IgD-negative memory B cell (primary cell): ENCODE data around the gene CHL1. TPM values are rescaled to one million over a fixed set of nuclear protein-coding genes. Genes with fewer than 3 reads are reported as not detected.

Experiments used
- H3K27ac Mint-ChIP-seq, 3 donors: one replicate each; pipeline ENCODE4 v1.8.0; 2020 to 2022; ENCODE audit warnings: mild to moderate bottlenecking in 3 of 3, mixed read lengths in 3 of 3, moderate library complexity in 1 of 3
- H3K27me3 Mint-ChIP-seq: one replicate; pipeline ENCODE4 v1.8.0; 2021; ENCODE audit warnings: mixed read lengths
- H3K36me3 Mint-ChIP-seq: one replicate; pipeline ENCODE4 v1.8.0; 2020; ENCODE audit warnings: mild to moderate bottlenecking, mixed read lengths
- H3K4me1 Mint-ChIP-seq, 3 donors: one replicate each; pipeline ENCODE4 v1.8.0; 2020 to 2022; ENCODE audit warnings: mixed read lengths in 3 of 3, mild to moderate bottlenecking in 1 of 3
- H3K4me3 Mint-ChIP-seq, 4 donors: one replicate each; pipeline ENCODE4 v1.8.0; 2020 to 2022; ENCODE audit warnings: mild to moderate bottlenecking in 4 of 4, mixed read lengths in 4 of 4, moderate library complexity in 3 of 4
- H3K9me3 Mint-ChIP-seq, 3 donors: one replicate each; pipeline ENCODE4 v1.8.0; 2020 to 2021; ENCODE audit warnings: mixed read lengths in 3 of 3, mild to moderate bottlenecking in 1 of 3
- polyA plus RNA-seq: library from polyadenylated mRNA; unstranded; fragments of 300-500 nt; fragmentation: Illumina TruSeq; gene quantifications from one replicate; pipeline ENCODE4 v1.2.3, GENCODE V29; 2021

The CHL1 gene
- polyA plus RNA-seq, 1 donor from 2014 or later = 4.1 TPM

DNA sequence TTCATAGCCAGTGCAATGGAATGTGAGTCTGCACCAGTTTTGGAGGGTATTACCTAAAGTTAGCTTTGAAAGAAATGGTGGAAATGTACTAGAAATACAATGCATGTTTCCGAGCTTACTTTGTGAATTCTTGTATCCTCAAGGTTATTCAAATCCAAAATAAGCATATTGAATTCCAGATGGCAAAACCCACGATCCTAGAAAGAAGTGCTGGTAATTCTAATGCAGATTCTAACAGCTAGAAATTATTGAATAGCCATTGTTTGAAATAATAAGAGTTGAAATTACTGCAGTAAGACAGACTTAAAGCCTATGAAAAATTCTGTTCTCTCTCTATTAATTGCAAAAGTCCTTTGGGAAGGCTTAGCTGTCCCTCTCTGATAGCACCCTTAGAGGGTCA lies 258.4 kb downstream of the CHL1 start:
- no peaks in the 10 kb centered on the region for H3K4me1 Mint-ChIP-seq

DNA sequence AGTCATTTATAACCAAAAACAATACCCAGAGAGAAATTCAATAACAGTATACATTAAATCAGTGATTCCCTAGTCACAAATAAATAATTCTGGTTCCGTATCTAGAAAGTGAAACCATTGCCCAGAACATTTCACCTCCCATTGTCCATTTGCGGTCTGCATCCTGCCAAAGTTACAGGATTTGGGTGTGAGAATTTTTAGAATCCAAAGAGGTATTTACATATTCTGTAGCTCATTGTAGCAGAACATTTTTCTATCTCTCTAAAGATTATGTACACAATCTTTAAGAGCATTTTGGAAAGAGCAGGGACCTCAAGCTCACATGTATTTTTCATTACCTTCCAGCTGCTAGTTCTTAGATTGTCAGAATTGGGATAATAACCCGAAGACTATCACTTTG lies 261.6 kb downstream of the CHL1 start:
- H3K36me3 Mint-ChIP-seq = no peaks in the 10 kb centered on the region
- H3K4me3 Mint-ChIP-seq = no peak overlapping the region
- H3K27me3 Mint-ChIP-seq = peaks cover 3% of the 10 kb centered on the region
- no peak overlapping the region for H3K27ac Mint-ChIP-seq
- peaks cover 0 to 1% (median 0%) of the 10 kb centered on the region in 3 donors for H3K9me3 Mint-ChIP-seq
- peaks cover 2 to 9% (median 7%) of the 10 kb centered on the region in 3 donors for H3K4me1 Mint-ChIP-seq

More for the DNA sequence above, 258.4 kb downstream of the CHL1 start:
- H3K27me3 Mint-ChIP-seq = peaks cover 3% of the 10 kb centered on the region
- H3K4me3 Mint-ChIP-seq = no peak overlapping the region
- H3K27ac Mint-ChIP-seq = no peak overlapping the region
- peaks cover 0 to 1% (median 0%) of the 10 kb centered on the region in 3 donors for H3K9me3 Mint-ChIP-seq
- H3K36me3 Mint-ChIP-seq = no peaks in the 10 kb centered on the region

DNA sequence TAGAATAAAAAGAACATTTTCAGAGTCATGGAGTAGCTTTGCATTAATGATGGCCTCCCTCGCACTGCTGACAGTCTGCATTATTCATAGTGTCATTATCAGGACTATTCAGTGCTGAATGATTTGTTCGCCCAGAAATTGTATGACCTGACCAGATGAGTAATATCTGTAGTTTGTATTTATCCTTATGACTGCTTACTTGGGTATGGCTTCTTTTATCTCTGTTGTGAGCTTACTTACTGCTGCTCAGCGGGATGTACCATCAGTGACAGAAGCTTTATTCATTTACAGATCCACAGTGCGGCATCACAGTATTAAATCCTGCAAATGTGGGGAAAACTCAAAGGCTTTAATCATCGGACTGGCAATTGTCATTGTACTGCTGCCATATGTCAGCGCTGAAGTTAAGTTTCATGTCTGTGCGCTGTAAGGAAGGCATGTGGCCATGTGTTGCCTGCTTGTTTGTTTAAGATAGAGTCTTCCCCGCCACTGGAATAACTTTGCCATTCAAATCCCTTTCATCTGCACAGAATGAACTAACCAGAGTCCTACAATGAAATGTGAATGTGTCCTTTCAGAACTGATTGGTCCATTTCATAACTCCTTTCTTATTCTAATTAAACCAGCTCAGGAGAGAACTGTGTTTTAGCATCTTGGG lies 262.2 kb downstream of the CHL1 start:
- no peaks in the 10 kb centered on the region for H3K36me3 Mint-ChIP-seq
- H3K9me3 Mint-ChIP-seq = peaks cover 0 to 1% (median 0%) of the 10 kb centered on the region in 3 donors
- peaks cover 8 to 15% (median 13%) of the 10 kb centered on the region in 3 donors for H3K4me1 Mint-ChIP-seq
- H3K27ac Mint-ChIP-seq = no peak overlapping the region
- H3K27me3 Mint-ChIP-seq = peaks cover 3% of the 10 kb centered on the region
- no peak overlapping the region for H3K4me3 Mint-ChIP-seq
